WTC11 (cell line): ENCODE data around the gene GALP.

Experiments used
- ELF4 ChIP-seq: sonication (generic); formaldehyde crosslinking; IDR thresholded peaks from 2 replicates; pipeline ENCODE4 v1.8.1; 2022; ENCODE audit warnings: low read depth, mild to moderate bottlenecking, moderate library complexity, missing genetic modification reagents
- FOXP4 ChIP-seq: sonication (generic); formaldehyde crosslinking; IDR thresholded peaks from 2 replicates; pipeline ENCODE4 v1.8.0; 2022; ENCODE audit warnings: mild to moderate bottlenecking, missing genetic modification reagents
- GABPB1 ChIP-seq: sonication (generic); formaldehyde crosslinking; IDR thresholded peaks from 2 replicates; pipeline ENCODE4 v1.8.1; 2023; ENCODE audit warnings: mild to moderate bottlenecking, missing genetic modification reagents
- KAT7 ChIP-seq: sonication (generic); formaldehyde crosslinking; IDR thresholded peaks from 2 replicates; pipeline ENCODE4 v1.8.1; 2023; ENCODE audit warnings: missing genetic modification reagents, mild to moderate bottlenecking, borderline replicate concordance
- TF ChIP-seq, protein P1 (sequence below): fragments of 200-600 bp; IDR thresholded peaks from 2 replicates; pipeline ENCODE4 v1.8.0; 2022; ENCODE audit warnings: antibody characterized with exemption

DNA sequence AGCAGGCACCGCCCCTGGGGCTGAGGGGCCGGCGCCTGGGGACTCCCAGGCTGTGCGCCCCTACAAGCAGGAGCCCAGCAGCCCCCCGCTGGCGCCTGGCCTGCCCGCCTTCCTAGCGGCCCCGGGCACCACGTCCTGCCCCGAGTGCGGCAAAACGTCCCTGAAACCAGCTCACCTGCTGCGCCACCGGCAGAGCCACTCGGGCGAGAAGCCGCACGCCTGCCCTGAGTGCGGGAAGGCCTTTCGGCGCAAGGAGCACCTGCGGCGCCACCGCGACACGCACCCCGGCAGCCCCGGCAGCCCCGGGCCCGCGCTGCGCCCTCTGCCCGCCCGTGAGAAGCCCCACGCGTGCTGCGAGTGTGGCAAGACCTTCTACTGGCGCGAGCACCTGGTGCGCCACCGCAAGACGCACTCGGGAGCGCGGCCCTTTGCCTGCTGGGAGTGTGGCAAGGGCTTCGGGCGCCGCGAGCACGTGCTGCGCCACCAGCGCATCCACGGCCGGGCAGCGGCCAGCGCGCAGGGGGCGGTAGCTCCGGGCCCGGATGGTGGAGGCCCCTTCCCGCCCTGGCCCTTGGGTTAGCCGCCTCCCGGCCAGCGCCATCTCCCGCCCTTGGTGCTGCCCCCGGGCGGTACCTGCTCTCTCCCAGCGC lies 16.1 kb upstream of the GALP start:
- TF ChIP-seq, protein P1, sequence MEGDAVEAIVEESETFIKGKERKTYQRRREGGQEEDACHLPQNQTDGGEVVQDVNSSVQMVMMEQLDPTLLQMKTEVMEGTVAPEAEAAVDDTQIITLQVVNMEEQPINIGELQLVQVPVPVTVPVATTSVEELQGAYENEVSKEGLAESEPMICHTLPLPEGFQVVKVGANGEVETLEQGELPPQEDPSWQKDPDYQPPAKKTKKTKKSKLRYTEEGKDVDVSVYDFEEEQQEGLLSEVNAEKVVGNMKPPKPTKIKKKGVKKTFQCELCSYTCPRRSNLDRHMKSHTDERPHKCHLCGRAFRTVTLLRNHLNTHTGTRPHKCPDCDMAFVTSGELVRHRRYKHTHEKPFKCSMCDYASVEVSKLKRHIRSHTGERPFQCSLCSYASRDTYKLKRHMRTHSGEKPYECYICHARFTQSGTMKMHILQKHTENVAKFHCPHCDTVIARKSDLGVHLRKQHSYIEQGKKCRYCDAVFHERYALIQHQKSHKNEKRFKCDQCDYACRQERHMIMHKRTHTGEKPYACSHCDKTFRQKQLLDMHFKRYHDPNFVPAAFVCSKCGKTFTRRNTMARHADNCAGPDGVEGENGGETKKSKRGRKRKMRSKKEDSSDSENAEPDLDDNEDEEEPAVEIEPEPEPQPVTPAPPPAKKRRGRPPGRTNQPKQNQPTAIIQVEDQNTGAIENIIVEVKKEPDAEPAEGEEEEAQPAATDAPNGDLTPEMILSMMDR = no peak
- no peak for TF ChIP-seq ELF4 (CRISPR knock-in tag)
- no peak for TF ChIP-seq FOXP4 (CRISPR knock-in tag)
- no peak for TF ChIP-seq KAT7 (CRISPR knock-in tag)
- no peak for TF ChIP-seq GABPB1 (CRISPR knock-in tag)
